Brain pericyte (primary cell): ENCODE measurements around the gene LTA.
"Not testable (repeated sequence)": the region's sequence is repeated elsewhere in the genome, so short reads cannot be mapped to it uniquely, and the experiment has no call there.

Experiments used
- DNase-seq: peaks from one replicate; pipeline ENCODE4 v3.0.0-alpha.2; 2012; ENCODE audit warnings: low read depth, low spot score

Gene LTA

DNA sequence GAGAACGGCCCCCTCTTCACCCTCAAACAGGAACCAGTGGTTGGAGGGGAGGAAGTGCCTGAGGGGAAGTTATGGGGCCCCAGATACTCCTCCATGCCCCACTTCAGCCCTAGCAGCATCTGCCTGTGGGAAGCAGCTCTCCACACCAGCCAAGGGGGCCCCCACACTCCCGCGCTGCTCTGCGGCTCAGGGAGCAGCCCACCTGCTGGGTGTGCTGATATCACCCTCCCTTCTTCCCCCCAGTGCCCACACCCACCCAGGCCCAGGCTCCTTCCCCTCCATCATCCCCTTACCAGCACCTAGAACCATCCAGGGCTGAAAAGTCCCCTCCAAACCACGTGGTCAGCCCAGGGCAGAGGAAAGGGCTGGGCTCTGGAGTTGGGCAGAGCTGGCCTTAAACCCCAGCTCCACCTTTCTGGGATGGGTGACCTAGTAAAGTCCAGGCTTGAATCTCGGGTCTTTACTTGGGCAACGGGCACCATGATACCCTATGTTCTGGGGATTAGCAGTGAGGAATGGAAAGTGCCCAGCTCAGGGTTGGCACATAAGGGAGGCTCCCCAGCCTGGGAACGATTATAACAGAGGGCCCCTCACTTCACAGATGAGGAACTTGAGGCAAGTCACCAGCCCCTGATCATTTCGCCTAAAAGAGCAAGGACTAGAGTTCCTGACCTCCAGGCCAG is 14.7 kb downstream of the LTA start:
- no peak for DNase-seq

DNA sequence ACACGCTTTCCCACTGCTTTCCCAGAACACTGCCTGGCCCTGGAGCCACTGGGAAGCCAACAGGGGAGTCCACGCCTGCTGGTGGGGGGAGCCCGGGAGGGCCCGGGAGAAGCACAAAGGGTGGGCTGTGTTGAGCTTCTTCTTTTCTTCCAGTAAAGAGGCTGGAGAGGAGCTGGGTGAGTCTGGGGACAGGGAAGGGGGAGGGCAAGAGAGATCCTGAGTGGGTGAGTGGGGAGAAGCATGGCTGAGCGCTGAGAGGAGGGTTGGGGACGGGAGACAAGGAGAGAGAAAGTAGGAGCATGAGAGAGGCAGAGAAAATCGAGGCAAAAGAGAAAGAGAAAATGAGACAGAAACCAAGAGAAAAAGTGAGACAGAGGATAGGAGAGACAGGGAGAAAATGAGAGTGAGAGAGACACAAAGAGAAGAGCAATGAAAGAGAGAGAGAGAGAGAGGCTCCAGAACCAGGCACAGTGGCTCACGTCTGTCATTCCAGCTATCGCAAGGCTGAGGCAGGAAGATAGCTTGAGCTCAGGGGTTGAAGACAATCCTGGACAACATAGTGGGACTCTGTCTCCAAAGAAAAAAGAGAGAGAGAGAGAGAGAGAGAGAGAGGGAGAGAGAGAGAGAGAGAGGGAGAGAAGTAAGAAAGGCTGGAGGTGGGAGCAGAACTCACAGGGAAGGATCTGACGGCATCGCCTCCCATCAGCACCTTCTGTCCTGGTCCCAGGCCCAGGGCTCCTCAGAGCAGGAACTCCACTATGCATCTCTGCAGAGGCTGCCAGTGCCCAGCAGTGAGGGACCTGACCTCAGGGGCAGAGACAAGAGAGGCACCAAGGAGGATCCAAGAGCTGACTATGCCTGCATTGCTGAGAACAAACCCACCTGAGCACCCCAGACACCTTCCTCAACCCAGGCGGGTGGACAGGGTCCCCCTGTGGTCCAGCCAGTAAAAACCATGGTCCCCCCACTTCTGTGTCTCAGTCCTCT is 16.0 kb downstream of the LTA start:
- no peak for DNase-seq

DNA sequence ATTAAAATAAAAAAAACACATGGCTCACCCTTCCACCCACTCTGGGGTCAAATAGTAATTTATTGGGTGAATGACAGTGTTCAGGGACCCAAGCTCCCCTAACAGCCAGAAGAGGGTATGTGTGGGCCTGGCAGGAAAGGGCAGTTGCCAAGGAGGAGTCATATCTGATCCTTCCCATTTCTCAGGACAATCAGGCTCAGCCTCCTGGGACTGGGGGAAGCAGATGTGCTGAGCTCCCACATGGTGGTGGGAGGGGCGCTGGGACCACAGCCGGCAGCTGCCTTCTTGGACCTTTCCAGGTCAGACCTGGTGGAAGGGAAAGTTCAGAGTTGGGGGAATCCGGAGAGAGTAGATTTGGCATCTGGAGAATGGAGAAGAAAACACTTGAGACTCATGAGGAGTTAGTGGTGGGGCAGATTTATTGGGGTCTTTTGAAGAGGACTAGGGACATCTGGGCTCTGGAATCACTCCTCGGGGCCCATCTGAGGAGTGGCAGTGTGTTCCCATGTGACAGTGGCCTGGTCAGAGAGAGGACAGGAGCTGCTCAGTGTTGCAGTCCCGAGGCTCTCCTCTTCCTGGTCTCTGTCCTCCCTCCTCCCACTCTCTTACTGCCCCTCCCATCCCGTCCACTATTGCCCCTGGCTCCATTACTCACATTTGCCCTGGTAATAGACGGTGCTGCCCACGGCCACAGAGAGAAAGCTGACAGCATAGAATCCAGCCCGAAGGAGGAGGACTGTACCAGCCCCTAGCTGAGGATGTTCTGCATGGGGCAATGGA is 17.0 kb downstream of the LTA start:
- no peak for DNase-seq

DNA sequence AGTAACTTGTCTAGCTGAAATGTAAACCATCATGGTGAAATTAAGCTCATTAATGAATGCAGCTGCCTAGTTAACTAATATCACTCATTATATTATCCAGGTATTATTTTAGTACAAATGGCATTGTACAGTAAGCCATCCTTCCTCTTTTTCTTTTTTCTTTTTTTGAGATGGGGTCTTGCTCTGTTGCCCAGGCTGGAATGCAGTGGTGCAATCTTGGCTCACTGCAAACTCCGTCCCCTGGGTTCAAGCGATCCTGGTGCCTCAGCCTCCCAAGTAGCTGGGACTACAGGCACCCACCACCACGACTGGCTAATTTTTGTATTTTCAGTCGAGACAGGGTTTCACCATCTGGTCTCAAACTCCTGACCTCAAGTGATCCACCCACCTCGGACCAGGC is 18.6 kb downstream of the LTA start:
- DNase-seq = not testable (repeated sequence)

DNA sequence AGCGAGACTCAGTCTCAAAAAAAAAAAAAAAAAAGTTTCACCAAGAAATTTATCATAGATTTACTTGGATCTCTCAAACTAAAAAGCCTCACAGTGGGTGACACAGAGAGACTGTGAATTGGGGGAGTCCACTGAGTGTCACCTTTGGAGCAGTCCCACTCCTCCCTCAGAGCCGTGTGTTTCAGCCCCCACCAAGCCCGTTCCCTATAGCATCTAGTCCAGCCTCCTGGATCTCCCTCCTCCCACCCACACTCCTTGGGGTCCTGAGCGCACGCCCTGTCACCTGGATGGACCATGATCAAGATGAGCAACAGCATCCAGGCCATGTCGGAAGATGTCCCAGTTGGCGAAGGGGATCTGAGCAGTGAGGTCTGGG is 20.3 kb downstream of the LTA start:
- DNase-seq = no peak

DNA sequence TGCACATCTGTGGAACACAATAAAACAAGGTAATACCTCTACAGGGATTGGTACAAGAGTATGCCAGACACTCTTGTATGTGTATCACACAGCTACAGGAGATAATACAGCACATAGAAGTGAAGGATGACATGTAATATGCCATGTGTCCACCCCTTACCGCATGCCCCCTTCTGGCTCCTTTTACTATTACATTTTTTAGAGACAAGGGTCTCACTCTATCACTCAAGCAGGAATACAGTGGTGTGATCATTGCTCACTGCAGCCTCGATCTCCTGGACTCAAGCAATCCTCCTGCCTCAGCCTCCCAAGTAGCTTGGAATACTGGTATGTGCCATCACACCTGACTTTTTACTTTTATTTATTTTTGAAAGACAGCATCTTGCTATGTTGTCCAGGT is 24.9 kb downstream of the LTA start:
- no peak for DNase-seq

DNA sequence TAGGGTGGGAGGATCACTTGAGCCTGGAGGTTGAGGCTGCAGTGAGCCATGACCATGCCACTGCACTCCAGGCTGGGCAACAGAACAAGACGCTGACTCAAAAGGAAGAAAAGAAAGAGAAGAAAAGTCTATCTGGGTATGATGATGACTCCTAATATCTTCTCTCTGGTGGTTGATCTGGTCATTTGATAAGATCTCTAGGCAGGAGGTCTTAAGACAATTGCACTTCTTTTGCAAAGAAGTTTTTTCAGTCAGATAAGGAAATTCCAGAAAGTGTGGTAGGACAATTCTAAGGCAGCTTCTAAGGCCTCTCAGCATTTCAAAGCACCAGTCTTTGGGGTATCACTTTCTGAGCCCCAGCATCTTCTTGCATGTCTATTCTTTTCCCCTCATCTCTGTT is 35.2 kb downstream of the LTA start:
- no peak for DNase-seq

DNA sequence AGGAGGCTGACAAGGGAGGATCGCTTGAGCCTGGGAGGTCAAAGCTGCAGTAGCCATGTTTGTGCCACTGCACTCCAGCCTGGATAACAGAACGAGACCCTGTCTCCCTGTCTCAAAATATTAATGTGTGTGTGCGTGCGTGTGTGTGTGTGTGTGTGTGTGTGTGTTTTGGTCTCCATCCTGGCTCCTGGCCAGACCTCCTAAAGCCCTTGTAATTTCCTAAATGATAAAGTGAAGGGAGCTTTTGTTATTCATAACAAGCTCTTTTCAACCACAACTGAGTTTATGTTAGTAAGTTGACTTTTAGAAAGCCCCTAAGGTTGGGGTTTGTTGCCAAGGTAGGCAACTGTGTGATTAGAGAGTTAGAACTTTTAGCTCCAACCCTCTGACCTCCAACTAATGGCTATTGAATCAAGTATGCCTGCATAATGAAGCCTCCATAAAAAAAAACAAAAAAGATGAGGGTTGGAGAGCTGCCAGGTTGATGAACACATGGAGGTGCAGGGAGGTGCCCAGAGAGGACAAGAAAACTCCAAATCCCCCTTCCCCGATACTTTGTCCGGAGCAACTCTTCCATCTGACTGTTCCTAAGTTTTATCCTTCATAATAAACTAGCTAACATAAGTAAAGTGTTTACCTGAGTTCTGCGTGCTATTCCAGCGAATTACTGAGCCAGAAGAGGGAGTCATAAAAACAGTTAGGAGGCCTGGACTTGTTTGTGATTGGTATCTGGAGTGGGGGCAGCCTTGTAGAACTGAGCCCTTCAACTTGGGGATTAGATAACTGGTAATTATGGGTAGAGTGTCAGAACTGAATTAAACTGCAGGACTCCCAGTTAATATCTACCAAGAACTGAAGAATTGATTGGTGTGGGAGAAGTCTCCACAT is 37.7 kb downstream of the LTA start:
- DNase-seq = no peak

DNA sequence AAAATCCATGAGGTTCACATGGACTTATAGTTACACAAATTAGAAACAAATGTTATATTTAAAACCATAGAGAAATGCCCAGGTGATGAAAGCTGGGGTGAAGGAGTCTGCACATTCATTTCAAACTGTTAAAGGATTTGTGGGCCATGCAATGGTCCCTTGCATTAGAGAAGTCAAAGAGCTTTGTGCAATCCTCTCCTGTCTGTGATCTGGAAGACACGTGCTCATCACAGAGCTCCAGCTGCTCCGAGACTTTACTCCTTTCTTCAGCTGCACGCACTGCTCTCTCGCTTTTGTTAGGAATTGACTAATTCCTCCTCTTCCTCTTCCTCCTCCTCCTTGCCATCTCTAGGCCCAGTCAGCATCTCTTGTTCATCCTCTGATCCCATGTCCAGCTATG is 38.9 kb downstream of the LTA start:
- no peak for DNase-seq

DNA sequence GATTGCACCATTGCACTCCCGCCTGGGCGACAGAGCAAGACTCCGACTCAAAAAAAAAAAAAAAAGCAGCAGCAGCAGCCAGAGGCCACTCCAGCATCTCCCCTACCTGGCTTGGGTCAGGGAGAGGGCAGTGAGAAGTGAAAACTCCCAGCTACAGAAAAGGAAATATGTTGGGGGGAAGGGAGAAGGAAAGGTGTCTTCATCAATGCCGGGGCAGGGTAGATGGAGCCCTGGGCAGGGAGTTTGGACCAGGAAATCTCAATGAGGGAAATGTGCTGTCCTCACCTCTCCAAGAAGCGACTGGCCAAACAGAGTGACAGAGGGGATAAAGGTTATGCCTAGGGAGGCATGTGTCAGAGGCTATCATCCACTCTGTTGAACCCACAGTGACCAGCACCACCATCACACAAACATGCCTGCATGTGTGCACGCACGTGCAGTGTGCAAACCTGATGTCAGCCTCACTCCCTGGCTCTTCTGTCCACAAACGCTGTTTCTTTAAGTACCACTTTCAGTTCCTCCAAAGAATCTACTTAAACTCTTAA is 42.1 kb downstream of the LTA start:
- no peak for DNase-seq

DNA sequence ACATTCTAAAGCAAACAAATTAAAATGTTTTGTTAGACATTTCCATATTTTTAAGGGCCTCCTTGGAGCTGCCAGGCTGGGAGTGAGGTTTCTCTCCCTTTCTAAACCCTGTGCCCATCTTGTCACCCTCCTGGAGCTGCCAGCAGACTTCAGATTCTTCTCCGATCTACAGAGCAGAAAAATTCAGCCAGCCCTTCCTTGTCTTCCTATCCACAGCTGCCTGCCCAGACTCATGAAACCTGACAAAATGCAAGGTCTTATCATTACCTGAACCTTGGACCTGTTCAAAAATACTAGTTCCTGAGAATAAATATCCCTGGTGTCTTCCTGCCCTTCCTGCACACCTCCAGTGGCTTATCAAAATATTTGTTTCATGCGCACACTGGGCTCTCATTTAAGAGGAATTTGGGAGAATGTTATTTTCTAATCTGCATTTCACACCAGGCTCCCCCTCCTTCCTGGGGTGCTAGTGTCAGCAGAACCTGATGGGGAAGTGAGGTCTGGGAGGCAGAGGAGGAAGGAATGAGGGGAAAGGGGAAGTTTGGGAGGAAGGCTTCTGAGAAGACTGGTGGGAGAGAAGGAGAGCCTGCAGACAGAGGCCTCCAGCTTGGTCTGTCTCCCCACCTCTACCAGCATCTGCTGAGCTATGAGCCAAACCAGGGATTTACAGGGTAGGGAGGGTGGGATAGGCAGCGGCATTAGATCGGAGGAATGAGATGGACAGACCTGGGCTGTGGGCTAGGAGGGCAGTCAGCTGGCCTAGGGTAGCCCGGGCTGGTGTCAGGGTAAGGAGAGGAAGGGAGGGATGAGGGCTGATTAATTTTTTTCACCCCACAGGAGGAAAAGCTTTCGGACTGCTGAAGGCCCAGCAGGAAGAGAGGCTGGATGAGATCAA is 42.8 kb downstream of the LTA start, which contains the start of gene AIF1:
Gene AIF1 (plus strand): TSS at position 551 of the 895 bp plus-strand sequence. CDS start 96 bp downstream, at position 647.
- DNase-seq = no peak

DNA sequence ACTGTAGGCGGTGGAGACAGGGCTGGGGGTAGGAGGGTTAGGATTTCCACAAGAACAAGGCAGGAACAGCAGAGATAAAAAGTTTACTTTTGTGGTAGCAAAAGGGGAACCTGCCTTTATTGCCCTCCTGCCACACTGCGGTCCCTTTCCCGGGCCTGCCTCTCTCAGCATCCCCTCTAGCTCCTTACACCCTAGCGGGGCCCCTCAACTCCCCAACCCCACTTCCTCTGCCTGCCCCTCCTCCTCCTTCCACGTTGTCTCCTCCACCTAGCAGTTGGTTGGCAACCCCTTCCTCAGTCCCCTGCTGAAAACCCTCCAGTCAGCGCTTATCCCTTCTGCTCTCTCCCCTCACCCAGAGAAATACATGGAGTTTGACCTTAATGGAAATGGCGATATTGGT is 43.7 kb downstream of the LTA start:
- no peak for DNase-seq

DNA sequence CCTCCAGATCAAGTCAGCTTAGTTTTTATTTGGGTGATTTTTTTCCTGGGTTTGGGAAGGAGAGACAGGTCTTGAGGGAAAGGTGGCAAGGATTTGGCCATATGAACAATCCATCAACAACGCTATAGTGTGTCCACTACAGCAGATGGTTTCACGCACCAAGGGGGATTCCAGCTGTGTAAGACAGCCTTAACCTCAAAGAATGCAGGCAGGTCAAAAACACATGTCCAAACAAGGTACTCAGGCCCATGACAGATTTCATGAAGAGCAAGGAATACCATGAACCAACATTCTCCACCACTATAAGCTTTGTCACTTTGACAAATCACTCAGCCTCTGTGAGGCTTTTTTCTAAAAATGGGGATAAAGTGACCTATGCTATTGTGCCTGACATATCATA is 44.9 kb downstream of the LTA start:
- DNase-seq = no peak

DNA sequence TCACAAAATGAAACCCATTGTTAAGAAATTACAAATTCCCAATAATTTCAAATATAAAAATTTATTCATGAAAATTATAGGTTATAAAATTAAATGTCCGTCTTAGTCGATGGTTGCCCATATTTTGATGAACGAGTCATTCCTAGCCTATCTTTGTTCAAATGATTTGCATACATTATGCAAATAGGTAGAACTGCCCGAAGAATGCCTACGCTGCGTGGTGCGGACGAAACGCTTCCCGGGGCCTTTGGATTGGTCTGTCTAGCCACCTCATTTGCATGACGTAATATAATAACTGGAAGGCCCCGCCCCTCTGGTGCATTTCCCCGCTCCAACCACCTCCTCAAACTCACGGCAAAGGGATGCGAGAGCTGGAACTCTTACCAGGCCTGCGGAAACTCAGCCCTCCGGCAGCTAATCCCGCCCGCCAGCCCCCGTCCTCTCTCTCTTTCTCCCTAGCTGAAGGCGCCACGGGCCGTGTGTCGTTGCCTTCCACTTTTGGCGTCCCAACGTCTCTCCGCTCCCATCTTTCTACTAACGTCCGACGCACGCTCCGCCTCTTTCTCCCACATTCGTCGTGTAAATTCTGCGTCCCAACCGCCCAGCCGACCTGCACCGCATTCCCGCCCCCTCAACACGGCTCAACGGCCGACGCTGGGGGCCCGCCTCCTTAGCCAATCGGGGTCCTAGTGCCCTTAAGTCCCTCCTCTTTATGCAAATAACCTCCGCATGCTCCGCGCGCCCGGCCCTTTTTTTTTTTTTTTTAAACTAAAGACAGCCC is 47.9 kb downstream of the LTA start:
- DNase-seq = peak; percentile 98

DNA sequence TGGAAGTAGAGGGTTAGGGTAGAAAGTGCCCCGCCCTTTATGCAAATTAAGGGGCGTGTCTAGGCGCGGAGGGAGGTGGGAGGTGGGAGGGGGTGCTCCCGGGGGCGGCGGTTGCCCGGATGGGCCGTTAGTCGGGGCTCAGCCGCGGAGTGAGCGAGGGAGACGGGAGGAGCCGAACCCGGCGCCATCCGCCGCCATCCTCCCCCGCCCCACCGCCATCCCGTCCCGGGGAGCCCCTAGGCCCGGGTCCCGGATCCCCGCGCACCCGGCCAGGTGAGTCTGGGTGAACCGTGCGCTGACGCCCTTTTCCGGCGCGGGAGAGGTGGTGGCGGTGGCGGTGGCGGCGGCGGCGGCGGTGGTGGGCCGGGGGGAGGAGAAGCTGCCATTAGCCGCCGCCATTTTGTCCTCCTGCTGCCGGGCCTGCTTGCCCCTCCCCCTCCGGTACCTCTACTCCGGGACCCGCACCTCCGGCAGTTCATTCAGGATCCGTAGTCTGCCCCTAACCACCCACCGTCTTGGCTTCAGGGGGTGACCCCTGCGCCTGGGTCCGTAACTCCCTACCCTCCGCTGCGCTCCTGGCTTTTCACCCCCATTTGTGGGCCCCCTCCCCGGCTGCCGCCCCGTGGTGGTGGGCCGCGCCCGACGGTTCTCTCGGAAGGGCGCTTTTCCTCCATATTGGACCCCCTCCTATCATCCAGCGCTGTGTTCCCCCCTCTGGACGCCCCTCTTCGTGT is 48.7 kb downstream of the LTA start, which contains the start of gene PRRC2A:
Gene PRRC2A (plus strand): TSS at position 130 of the 734 bp plus-strand sequence. CDS start 2,075 bp downstream, outside the sequence.
- no peak for DNase-seq

DNA sequence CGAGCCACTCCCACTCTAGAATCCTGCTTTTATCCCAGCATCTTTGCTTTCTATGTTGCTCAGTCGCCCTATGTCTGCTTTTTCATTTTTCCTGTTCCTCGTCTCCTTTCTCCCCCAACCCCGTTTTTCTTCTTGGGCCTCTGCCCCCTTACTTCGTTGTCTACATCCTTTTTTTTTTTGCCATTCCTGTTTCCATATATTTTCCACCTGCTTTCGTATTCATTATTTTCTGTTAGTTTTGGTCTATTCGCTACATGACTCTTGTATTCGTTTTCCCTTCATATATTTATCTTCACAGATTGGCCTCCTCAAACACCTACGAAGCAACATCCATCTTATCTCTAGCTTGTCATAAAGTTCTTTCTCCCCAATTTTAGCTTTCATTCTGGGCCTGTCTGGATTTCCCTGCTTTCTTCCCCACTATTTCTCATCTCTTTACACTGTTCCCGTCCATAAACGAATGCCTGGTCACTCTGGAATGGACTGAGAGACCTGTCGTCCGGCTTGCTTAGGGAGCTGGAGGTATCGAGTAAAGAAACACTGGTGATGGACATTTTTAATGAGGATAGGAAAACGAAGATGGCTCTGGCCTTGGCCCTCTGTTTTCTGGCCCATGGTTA is 49.3 kb downstream of the LTA start:
- no peak for DNase-seq

DNA sequence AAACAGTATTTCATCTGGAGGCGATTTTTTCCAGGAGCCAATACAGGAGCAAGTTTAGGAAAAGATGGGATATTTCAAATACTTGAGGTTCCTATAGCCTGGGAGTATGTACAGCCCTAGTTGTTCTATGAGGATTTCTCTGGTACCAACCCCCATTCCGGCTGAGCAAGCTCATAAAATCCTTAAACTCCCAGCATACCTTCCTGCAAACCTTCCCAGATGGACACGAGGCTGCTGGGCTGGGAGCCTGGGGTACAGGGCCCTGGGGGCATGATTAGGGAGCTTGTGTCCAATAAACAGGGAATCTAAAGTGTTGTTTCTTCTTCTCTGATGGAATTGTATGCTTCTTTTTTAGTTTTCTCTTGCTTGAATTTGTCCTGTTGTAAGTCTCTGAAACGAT is 49.9 kb downstream of the LTA start:
- no peak for DNase-seq

DNA sequence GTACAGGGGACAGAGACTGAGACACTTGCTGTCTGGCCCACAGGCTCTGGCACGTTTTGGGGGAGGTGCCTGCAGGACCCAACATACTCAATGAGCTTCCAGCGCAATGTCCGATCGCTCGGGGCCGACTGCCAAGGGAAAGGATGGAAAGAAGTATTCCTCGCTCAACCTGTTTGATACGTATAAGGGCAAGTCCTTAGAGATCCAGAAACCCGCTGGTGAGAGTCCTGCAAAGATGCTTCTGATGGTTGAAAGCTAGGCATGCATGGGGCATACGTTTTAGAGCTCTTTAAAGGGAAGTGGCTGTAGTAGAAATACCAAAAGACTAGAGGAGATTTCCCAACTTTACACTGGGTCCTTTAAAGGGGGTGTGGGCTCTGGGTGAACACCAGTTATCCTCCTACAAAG is 50.6 kb downstream of the LTA start:
- DNase-seq = no peak
